ENCODE results near the gene DNAH8. TPM values are rescaled to one million over a fixed set of nuclear protein-coding genes. Genes with fewer than 3 reads are reported as not detected.

The DNAH8 gene
- total and polyA plus RNA-seq, 2 donors from 2014 or later, result 0.50 TPM; not detected in 1

GRCh38 chr6:38856492-38856891 lies 141.4 kb downstream of the DNAH8 start:
- no peak overlapping the region for H3K27ac ChIP-seq (ENCODE audit: low read depth in 2 of 2, low read length in 2 of 2)
- no peaks in the 10 kb centered on the region for H3K4me1 ChIP-seq (ENCODE audit: control insufficient read depth in 2 of 3, insufficient read depth in 2 of 3, low read depth in 1 of 3, low read length in 3 of 3)
- H3K9ac ChIP-seq (ENCODE audit: low read length in 3 of 3), result no peak overlapping the region
- H3K4me3 ChIP-seq (ENCODE audit: low read length in 3 of 3), result no peak overlapping the region
- FAIRE-seq, result no peak
- no peak for DNase-seq
- intact Hi-C loops (cut with DNase I), result no loop called here
- H3K36me3 ChIP-seq (ENCODE audit: control insufficient read depth in 2 of 3, insufficient read depth in 3 of 3, low read length in 3 of 3), result no peaks in the 10 kb centered on the region
- no peaks in the 10 kb centered on the region for H3K27me3 ChIP-seq (ENCODE audit: control insufficient read depth, insufficient read depth, low read length)
- no peak for TF ChIP-seq CTCF (IDR thresholded peaks at IDR 0.05; ENCODE audit: borderline replicate concordance, extremely low read depth, insufficient read depth)
- no peaks in the 10 kb centered on the region for H3K9me3 ChIP-seq (ENCODE audit: control insufficient read depth in 2 of 3, insufficient read depth in 1 of 3, low read length in 3 of 3)

GRCh38 chr6:38857815-38858214 lies 142.7 kb downstream of the DNAH8 start:
- intact Hi-C loops (cut with DNase I), result no loop called here
- no peaks in the 10 kb centered on the region for H3K27me3 ChIP-seq (ENCODE audit: control insufficient read depth, insufficient read depth, low read length)
- H3K27ac ChIP-seq (ENCODE audit: low read depth in 2 of 2, low read length in 2 of 2), result no peak overlapping the region
- H3K4me3 ChIP-seq (ENCODE audit: low read length in 3 of 3), result no peak overlapping the region
- no peaks in the 10 kb centered on the region for H3K4me1 ChIP-seq (ENCODE audit: control insufficient read depth in 2 of 3, insufficient read depth in 2 of 3, low read depth in 1 of 3, low read length in 3 of 3)
- H3K9ac ChIP-seq (ENCODE audit: low read length in 3 of 3), result no peak overlapping the region
- no peaks in the 10 kb centered on the region for H3K9me3 ChIP-seq (ENCODE audit: control insufficient read depth in 2 of 3, insufficient read depth in 1 of 3, low read length in 3 of 3)
- no peak for TF ChIP-seq CTCF (IDR thresholded peaks at IDR 0.05; ENCODE audit: borderline replicate concordance, extremely low read depth, insufficient read depth)
- FAIRE-seq, result no peak
- no peak for DNase-seq
- H3K36me3 ChIP-seq (ENCODE audit: control insufficient read depth in 2 of 3, insufficient read depth in 3 of 3, low read length in 3 of 3), result no peaks in the 10 kb centered on the region

- no peak for TF ChIP-seq CTCF (IDR thresholded peaks at IDR 0.05; ENCODE audit: borderline replicate concordance, extremely low read depth, insufficient read depth)
- intact Hi-C loops (cut with DNase I), result no loop called here
- H3K9ac ChIP-seq (ENCODE audit: low read length in 3 of 3), result no peak overlapping the region
- no peaks in the 10 kb centered on the region for H3K9me3 ChIP-seq (ENCODE audit: control insufficient read depth in 2 of 3, insufficient read depth in 1 of 3, low read length in 3 of 3)
- H3K27ac ChIP-seq (ENCODE audit: low read depth in 2 of 2, low read length in 2 of 2), result no peak overlapping the region
- no peaks in the 10 kb centered on the region for H3K36me3 ChIP-seq (ENCODE audit: control insufficient read depth in 2 of 3, insufficient read depth in 3 of 3, low read length in 3 of 3)
- no peaks in the 10 kb centered on the region for H3K4me1 ChIP-seq (ENCODE audit: control insufficient read depth in 2 of 3, insufficient read depth in 2 of 3, low read depth in 1 of 3, low read length in 3 of 3)
- FAIRE-seq, result no peak
- H3K27me3 ChIP-seq (ENCODE audit: control insufficient read depth, insufficient read depth, low read length), result no peaks in the 10 kb centered on the region
- DNase-seq, result no peak
- H3K4me3 ChIP-seq (ENCODE audit: low read length in 3 of 3), result no peak overlapping the region
Measured at GRCh38 chr6:38860041-38860440, 144.9 kb downstream of the DNAH8 start.

GRCh38 chr6:38861926-38862401 lies 146.9 kb downstream of the DNAH8 start:
- Histone ChIP-seq H3K4me1 (ENCODE audit: control insufficient read depth in 2 of 3, insufficient read depth in 2 of 3, low read depth in 1 of 3, low read length in 3 of 3) (no peaks in the 10 kb centered on the region), H3K4me3 (ENCODE audit: low read length in 3 of 3) (no peak overlapping the region), H3K36me3 (ENCODE audit: control insufficient read depth in 2 of 3, insufficient read depth in 3 of 3, low read length in 3 of 3) (no peaks in the 10 kb centered on the region), H3K9me3 (ENCODE audit: control insufficient read depth in 2 of 3, insufficient read depth in 1 of 3, low read length in 3 of 3) (no peaks in the 10 kb centered on the region), H3K27me3 (ENCODE audit: control insufficient read depth, insufficient read depth, low read length) (no peaks in the 10 kb centered on the region), H3K27ac (ENCODE audit: low read depth in 2 of 2, low read length in 2 of 2) (peak overlapping the region in 1 of 2 donors; percentile 57), H3K9ac (ENCODE audit: low read length in 3 of 3) (no peak overlapping the region)
- FAIRE-seq (no peak), DNase-seq (peak in 3 of 5 donors; percentile 22 to 82 (median 78))
- no peak for TF ChIP-seq CTCF (IDR thresholded peaks at IDR 0.05; ENCODE audit: borderline replicate concordance, extremely low read depth, insufficient read depth)
- intact Hi-C loops (cut with DNase I), result no loop called here

All from kidney (tissue), 14 donors.